Activated T-cell treated with anti-CD3 and anti-CD28 coated beads, Interleukin-2, amount 50 U/mL, for 4 hours (primary cell): Measurements from ENCODE around the gene NDUFA7. TPM values are rescaled to one million over a fixed set of nuclear protein-coding genes. Genes with fewer than 3 reads are reported as not detected.
"Not testable (repeated sequence)": the region's sequence is repeated elsewhere in the genome, so short reads cannot be mapped to it uniquely, and the experiment has no call there.

Experiments
- ATAC-seq, 2 donors: fragments of 200-7000 bp; cut with Tn5 transposase; one replicate each; pipeline ENCODE4 v1.10.0; 2021
- DNase-seq: peaks from one replicate; pipeline ENCODE4 v3.0.0-alpha.2; 2020
- H3K27me3 Mint-ChIP-seq: one replicate; pipeline ENCODE4 v1.8.0; 2021; ENCODE audit warnings: low read depth, mixed read lengths
- H3K36me3 Mint-ChIP-seq: one replicate; pipeline ENCODE4 v1.8.0; 2022; ENCODE audit warnings: mixed read lengths; ENCODE audit not compliant: insufficient read depth
- H3K4me1 Mint-ChIP-seq: one replicate; pipeline ENCODE4 v1.8.0; 2021; ENCODE audit warnings: low read depth, mixed read lengths
- H3K4me3 Mint-ChIP-seq: one replicate; pipeline ENCODE4 v1.8.0; 2021; ENCODE audit warnings: mild to moderate bottlenecking, moderate library complexity, mixed read lengths
- H3K9me3 Mint-ChIP-seq: one replicate; pipeline ENCODE4 v1.8.0; 2021; ENCODE audit warnings: mixed read lengths
- total RNA-seq, 3 donors: library from RNA; stranded (reverse); gene quantifications; one replicate each; pipeline ENCODE4 v1.2.1, GENCODE V29; 2021

Gene NDUFA7
- total RNA-seq, 3 donors from 2014 or later: 81.8 to 96.8 (median 93.0) TPM

GRCh38 chr19:8302357-8302691 is 18.9 kb downstream of the NDUFA7 start:
- no peak for ATAC-seq
- H3K4me1 Mint-ChIP-seq: peaks cover 12% of the 10 kb centered on the region

DNA sequence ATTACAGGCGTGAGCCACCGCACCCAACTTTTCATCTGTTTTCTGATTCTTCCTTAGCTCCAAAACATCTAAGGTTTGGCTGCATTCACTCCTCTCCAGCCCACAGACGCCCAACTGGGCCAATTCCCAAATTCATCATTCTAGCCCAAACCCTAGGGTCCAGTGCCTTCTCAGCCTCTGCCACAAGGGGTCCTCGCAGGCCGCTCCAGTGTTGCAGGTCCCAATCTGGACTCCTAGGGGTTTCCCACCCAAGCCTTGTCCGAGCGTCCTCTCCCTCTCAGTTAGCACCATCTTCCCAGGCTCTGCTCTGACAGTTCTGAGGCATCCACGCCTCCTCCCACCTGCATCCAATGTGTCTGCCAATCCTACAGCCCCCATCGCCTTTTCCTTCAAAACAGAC is 29.8 kb downstream of the NDUFA7 start:
- not testable (repeated sequence) for H3K4me1 Mint-ChIP-seq, DNase-seq, H3K27me3 Mint-ChIP-seq, H3K36me3 Mint-ChIP-seq, H3K4me3 Mint-ChIP-seq, H3K9me3 Mint-ChIP-seq
- peak; percentile 18 to 54 for ATAC-seq

More at GRCh38 chr19:8302357-8302691, 18.9 kb downstream of the NDUFA7 start:
- no peak for DNase-seq
- Mint-ChIP-seq H3K9me3 (no peaks in the 10 kb centered on the region), H3K4me3 (no peak overlapping the region), H3K27me3 (no peaks in the 10 kb centered on the region), H3K36me3 (peaks cover 2% of the 10 kb centered on the region)

- H3K27me3 Mint-ChIP-seq, DNase-seq, ATAC-seq, H3K4me3 Mint-ChIP-seq, H3K4me1 Mint-ChIP-seq, H3K9me3 Mint-ChIP-seq, H3K36me3 Mint-ChIP-seq: not testable (repeated sequence)
Measured at GRCh38 chr19:8276508-8276907, 44.7 kb downstream of the NDUFA7 start.

- H3K4me3 Mint-ChIP-seq: peak overlapping the region; percentile 87
- peaks cover 12% of the 10 kb centered on the region for H3K4me1 Mint-ChIP-seq
- H3K9me3 Mint-ChIP-seq: no peaks in the 10 kb centered on the region
- ATAC-seq (no peak), DNase-seq (no peak)
- no peaks in the 10 kb centered on the region for H3K27me3 Mint-ChIP-seq
- no peaks in the 10 kb centered on the region for H3K36me3 Mint-ChIP-seq
Measured at GRCh38 chr19:8269724-8270123, 51.5 kb downstream of the NDUFA7 start.

- no peak for ATAC-seq
- H3K27me3 Mint-ChIP-seq: no peaks in the 10 kb centered on the region
- no peaks in the 10 kb centered on the region for H3K9me3 Mint-ChIP-seq
- peaks cover 12% of the 10 kb centered on the region for H3K4me1 Mint-ChIP-seq
- H3K4me3 Mint-ChIP-seq: no peak overlapping the region
- no peak for DNase-seq
- H3K36me3 Mint-ChIP-seq: no peaks in the 10 kb centered on the region
Measured at GRCh38 chr19:8265872-8266271, 55.3 kb downstream of the NDUFA7 start.

DNA sequence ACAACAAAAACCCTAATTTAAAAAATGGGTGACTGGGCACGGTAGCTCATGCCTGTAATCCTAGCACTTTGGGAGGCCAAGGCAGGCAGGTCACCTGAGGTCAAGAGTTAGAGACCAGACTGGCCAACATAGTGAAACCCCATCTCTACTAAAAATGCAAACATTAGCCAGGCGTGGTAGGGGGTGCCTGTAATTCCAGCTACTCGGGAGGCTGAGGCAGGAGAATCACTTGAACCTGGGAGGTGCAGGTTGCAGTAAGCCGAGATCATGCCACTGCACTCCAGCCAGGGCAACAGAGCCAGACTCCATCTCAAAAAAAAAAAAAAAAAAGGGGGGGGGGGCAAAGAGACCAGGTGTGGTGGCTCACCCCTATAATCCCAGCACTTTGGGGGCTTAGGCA is 56.9 kb downstream of the NDUFA7 start:
- H3K9me3 Mint-ChIP-seq, H3K27me3 Mint-ChIP-seq, ATAC-seq, H3K4me3 Mint-ChIP-seq, H3K4me1 Mint-ChIP-seq, DNase-seq, H3K36me3 Mint-ChIP-seq: not testable (repeated sequence)

- H3K9me3 Mint-ChIP-seq: no peaks in the 10 kb centered on the region
- ATAC-seq: no peak
- DNase-seq: no peak
Measured at GRCh38 chr19:8262431-8262830, 58.7 kb downstream of the NDUFA7 start.

DNA sequence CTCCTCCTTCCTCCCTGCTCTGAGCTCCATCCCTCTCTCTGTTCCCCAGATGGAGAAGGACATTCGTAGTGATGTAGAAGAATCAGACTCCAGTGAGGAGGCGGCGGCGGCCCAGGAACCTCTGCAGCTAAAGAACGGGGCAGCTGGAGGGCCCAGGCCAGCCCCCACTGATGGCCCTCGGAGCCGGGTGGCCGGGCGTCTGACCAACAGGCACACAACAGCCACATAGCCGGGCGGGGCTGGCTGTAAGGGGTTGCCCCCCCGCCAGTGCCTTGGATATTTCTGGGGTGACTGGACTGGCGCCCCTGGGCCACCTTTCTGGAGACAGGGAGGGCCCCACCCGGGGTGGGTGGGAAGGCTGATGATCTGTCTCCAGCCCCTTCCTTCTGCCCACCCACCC is 59.3 kb downstream of the NDUFA7 start:
- Mint-ChIP-seq H3K27me3 (no peaks in the 10 kb centered on the region), H3K36me3 (peaks cover 9% of the 10 kb centered on the region), H3K4me3 (no peak overlapping the region), H3K4me1 (no peaks in the 10 kb centered on the region), H3K9me3 (no peaks in the 10 kb centered on the region)
- DNase-seq (no peak), ATAC-seq (no peak)

More at GRCh38 chr19:8262431-8262830, 58.7 kb downstream of the NDUFA7 start:
- Mint-ChIP-seq H3K27me3 (no peaks in the 10 kb centered on the region), H3K4me1 (no peaks in the 10 kb centered on the region), H3K4me3 (no peak overlapping the region), H3K36me3 (peaks cover 6% of the 10 kb centered on the region)

DNA sequence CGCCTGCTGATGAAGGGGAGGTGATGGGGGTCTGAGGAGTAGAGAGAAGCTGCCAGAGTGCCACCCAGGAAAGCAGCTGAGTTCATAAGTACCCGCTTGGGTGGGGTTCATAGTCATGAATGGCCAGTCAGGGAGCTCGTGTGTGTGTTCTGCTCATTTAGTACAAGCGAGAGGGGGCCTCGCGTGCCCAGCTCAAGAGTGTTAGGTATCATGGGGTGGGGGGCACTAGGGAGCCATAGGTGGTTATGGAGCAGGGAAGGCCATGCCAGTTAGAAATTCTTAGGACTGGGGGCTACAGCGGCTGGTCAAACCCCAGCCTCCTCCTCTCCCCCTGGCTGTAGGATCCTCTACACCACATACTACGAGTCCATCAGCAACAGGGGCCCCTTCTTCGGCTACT is 59.8 kb downstream of the NDUFA7 start:
- ATAC-seq (no peak), DNase-seq (no peak)
- Mint-ChIP-seq H3K4me3 (no peak overlapping the region), H3K4me1 (no peaks in the 10 kb centered on the region), H3K36me3 (peaks cover 9% of the 10 kb centered on the region), H3K9me3 (no peaks in the 10 kb centered on the region), H3K27me3 (no peaks in the 10 kb centered on the region)

Other genes with a start within 250 kb of the NDUFA7 start
- under 1 TPM in 1 of 3 donors, not detected in 2; 0.03 TPM for gene FBN3, start 171.8 kb downstream of the NDUFA7 start, total RNA-seq
- 10 to 100 TPM; 16.8 to 24.1 (median 19.6) TPM for gene CERS4, start 112.0 kb downstream of the NDUFA7 start, total RNA-seq
- gene CD320, start 13.0 kb downstream of the NDUFA7 start, total RNA-seq: 100 to 1,000 TPM; 142 to 175 (median 145) TPM
- 1,000 to 10,000 TPM; 2,484 to 2,756 (median 2,693) TPM for gene RPS28, start 121 bp upstream of the NDUFA7 start, total RNA-seq
- under 1 TPM in 2 of 3 donors, not detected in 1; 0.41 to 0.43 TPM for gene KANK3, start 21.9 kb upstream of the NDUFA7 start, total RNA-seq
- under 1 TPM in 1 of 3 donors, not detected in 2; 0.24 TPM for gene ANGPTL4, start 42.8 kb upstream of the NDUFA7 start, total RNA-seq
- 10 to 100 TPM; 69.5 to 73.9 (median 71.4) TPM for gene RAB11B, start 69.0 kb upstream of the NDUFA7 start, total RNA-seq
- gene MARCHF2, start 91.9 kb upstream of the NDUFA7 start, total RNA-seq: 1 to 10 TPM; 6.4 to 9.5 (median 6.7) TPM
- gene HNRNPM, start 123.6 kb upstream of the NDUFA7 start, total RNA-seq: 100 to 1,000 TPM; 448 to 486 (median 453) TPM
- gene PRAM1, start 181.3 kb upstream of the NDUFA7 start, total RNA-seq: under 1 TPM in 1 of 3 donors, not detected in 2; 0.13 TPM
- 10 to 100 TPM; 27.8 to 31.2 (median 29.4) TPM for gene ZNF414, start 192.8 kb upstream of the NDUFA7 start, total RNA-seq